CD4-positive, CD25-positive, alpha-beta regulatory T cell (primary cell): ENCODE measurements around the gene SPNS3. TPM values are rescaled to one million over a fixed set of nuclear protein-coding genes. Genes with fewer than 3 reads are reported as not detected.

Experiments
- ATAC-seq, 2 donors: fragments of 150-1000 bp; cut with Tn5 transposase; one replicate each; pipeline ENCODE4 v1.10.0; 2021; ENCODE audit warnings: low read depth in 2 of 2, moderate number of reproducible peaks in 2 of 2, moderate library complexity in 1 of 2
- DNase-seq, 3 donors: peaks; one replicate each; pipeline versions ENCODE4 v3.0.0 to v3.0.0-alpha.2; 2012 to 2022; ENCODE audit warnings: mixed read lengths in 1 of 3
- H3K27ac ChIP-seq: one replicate; pipeline ENCODE4 v1.7.0; 2013; ENCODE audit warnings: mild to moderate bottlenecking, low read length; ENCODE audit not compliant: insufficient read depth, poor library complexity, severe bottlenecking
- H3K27me3 ChIP-seq: one replicate; pipeline ENCODE4 v1.7.0; 2013; ENCODE audit warnings: low read length; ENCODE audit not compliant: control insufficient read depth, insufficient read depth
- H3K36me3 ChIP-seq: one replicate; pipeline ENCODE4 v1.7.0; 2013; ENCODE audit warnings: mild to moderate bottlenecking, low read length, moderate library complexity; ENCODE audit not compliant: control insufficient read depth, insufficient read depth
- H3K4me1 ChIP-seq: 2 replicates; pipeline ENCODE4 v1.7.0; 2013; ENCODE audit warnings: mild to moderate bottlenecking, low read length; ENCODE audit not compliant: insufficient read depth, control insufficient read depth, poor library complexity, severe bottlenecking
- H3K4me3 ChIP-seq: one replicate; pipeline ENCODE4 v1.7.0; 2013; ENCODE audit warnings: low read depth, mild to moderate bottlenecking, low read length, moderate library complexity
- H3K9me3 ChIP-seq, 2 experiments: 1 replicate in 1 of 2; 2 replicates in 1 of 2; pipeline ENCODE4 v1.7.0; 2013; ENCODE audit warnings: low read length in 2 of 2, mild to moderate bottlenecking in 1 of 2, moderate library complexity in 1 of 2; ENCODE audit not compliant: control insufficient read depth in 2 of 2
- H3K27ac Mint-ChIP-seq, 3 donors: one replicate each; pipeline ENCODE4 v1.8.0; 2020 to 2022; ENCODE audit warnings: mild to moderate bottlenecking in 3 of 3, mixed read lengths in 3 of 3, moderate library complexity in 2 of 3
- H3K27me3 Mint-ChIP-seq: one replicate; pipeline ENCODE4 v1.8.0; 2022; ENCODE audit warnings: mild to moderate bottlenecking, mixed read lengths
- H3K36me3 Mint-ChIP-seq: one replicate; pipeline ENCODE4 v1.8.0; 2020; ENCODE audit warnings: mixed read lengths
- H3K4me1 Mint-ChIP-seq, 4 donors: one replicate each; pipeline ENCODE4 v1.8.0; 2020 to 2022; ENCODE audit warnings: mixed read lengths in 4 of 4, mild to moderate bottlenecking in 1 of 4
- H3K4me3 Mint-ChIP-seq, 4 donors: one replicate each; pipeline ENCODE4 v1.8.0; 2020 to 2022; ENCODE audit warnings: mild to moderate bottlenecking in 4 of 4, mixed read lengths in 4 of 4, moderate library complexity in 3 of 4
- H3K9me3 Mint-ChIP-seq, 7 donors: one replicate each; pipeline ENCODE4 v1.8.0; 2020 to 2022; ENCODE audit warnings: mixed read lengths in 7 of 7, mild to moderate bottlenecking in 3 of 7, moderate library complexity in 2 of 7
- polyA plus RNA-seq, 4 donors: library from polyadenylated mRNA; unstranded; fragments of 300-500 nt; fragmentation: Illumina TruSeq; gene quantifications; one replicate each; pipeline ENCODE4 v1.2.3, GENCODE V29; 2021
- total RNA-seq: library from RNA; stranded (reverse); gene quantifications from one replicate; pipeline ENCODE4 v1.2.3, GENCODE V29; 2022

The SPNS3 gene
- total and polyA plus RNA-seq, 5 donors from 2014 or later = 2.5 to 8.8 (median 7.6) TPM

DNA sequence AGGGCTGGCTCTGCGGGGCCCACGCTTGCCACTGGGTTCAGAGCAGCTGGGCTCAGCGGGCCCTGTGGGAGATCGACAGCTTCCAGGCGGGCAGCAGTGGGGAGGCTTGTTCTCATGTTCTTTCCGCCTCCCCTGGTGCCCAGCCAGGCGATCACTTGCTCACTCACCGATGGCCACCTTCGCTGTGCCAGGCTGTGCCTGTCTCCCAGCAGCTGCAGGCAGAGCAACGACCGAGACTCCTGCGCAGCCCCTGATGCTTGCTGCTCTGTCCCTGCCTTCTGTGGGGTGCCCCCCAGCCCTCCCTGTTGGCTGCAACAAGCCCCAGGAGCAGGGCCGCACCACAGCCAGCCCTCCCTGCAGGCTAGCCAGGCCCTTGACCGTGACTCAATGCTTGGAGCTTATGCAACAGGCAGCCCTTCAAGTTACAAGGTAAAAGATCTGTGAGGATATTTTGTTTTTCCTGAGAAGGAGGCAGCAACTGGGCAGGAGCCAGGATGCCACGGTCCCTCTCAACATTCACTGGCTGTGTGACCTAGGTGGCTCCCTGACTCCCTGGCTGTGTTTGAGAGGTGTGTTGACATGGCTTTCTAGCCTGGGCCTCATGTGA, 55.4 kb downstream of the SPNS3 start:
- H3K4me1 Mint-ChIP-seq = peaks cover 13 to 45% (median 24%) of the 10 kb centered on the region in 4 donors
- Histone ChIP-seq H3K36me3 (no peaks in the 10 kb centered on the region), H3K9me3 (no peaks in the 10 kb centered on the region), H3K27ac (no peak overlapping the region), H3K4me3 (no peak overlapping the region), H3K27me3 (no peaks in the 10 kb centered on the region), H3K4me1 (peaks cover 19% of the 10 kb centered on the region)
- ATAC-seq = no peak
- no peak overlapping the region for H3K4me3 Mint-ChIP-seq
- H3K27ac Mint-ChIP-seq = no peak overlapping the region
- no peak for DNase-seq
- H3K9me3 Mint-ChIP-seq = peaks cover 0 to 2% (median 0%) of the 10 kb centered on the region in 7 donors
- H3K36me3 Mint-ChIP-seq = peaks cover 4% of the 10 kb centered on the region
- peaks cover 4% of the 10 kb centered on the region for H3K27me3 Mint-ChIP-seq

DNA sequence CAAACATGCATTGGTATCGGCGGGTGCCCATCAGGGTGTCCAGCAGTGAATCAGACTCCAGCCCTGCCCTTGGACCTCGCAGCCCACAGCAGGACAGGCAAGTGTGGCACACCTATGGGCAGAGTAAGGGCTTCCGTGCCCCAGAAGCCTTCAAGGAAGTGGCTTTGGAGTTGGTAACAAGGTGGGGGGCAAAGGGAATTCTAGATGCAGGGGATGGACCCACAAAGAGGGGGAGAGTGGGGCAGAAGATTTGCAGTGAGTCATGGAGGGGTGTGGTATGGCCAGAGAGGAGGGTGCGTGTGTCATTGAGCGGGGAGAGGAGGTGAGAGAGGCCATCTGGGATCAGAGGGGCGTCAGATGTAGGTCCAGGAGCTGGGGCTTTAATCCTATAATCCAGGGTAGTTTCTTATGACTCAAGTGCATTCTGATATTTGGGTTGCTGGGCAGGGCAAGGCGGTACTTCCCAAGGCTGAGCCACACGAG, 56.4 kb downstream of the SPNS3 start:
- peaks cover 12% of the 10 kb centered on the region for H3K4me1 ChIP-seq
- Mint-ChIP-seq H3K27ac (no peak overlapping the region), H3K9me3 (peaks cover 0 to 2% (median 0%) of the 10 kb centered on the region in 7 donors), H3K4me1 (peaks cover 9 to 39% (median 20%) of the 10 kb centered on the region in 4 donors), H3K36me3 (peaks cover under 1% of the 10 kb centered on the region), H3K4me3 (no peak overlapping the region), H3K27me3 (peaks cover 4% of the 10 kb centered on the region)
- H3K27ac ChIP-seq = no peak overlapping the region
- H3K4me3 ChIP-seq = no peak overlapping the region
- no peaks in the 10 kb centered on the region for H3K9me3 ChIP-seq
- no peaks in the 10 kb centered on the region for H3K36me3 ChIP-seq
- no peak for ATAC-seq
- DNase-seq = no peak
- H3K27me3 ChIP-seq = no peaks in the 10 kb centered on the region

DNA sequence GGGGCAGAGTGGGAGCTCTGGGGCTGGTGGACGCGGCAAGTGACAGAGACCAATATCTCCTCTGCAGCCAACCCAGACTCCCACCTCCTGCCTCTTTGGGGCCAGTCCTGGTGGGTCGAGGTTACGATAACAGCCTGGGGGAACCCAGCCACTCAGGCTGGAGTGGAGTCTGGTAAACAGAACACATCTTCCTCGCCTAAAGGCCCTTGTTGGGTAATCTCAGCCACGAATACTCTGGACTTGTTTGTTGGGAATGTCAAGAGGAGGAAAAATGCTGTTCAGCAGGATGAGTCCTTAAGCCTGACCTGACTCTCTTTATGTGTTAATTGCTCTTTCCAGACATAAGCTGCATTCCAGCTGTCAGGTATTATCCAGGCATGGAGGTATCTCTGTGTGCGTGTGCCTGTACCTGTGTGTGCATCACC, 56.9 kb downstream of the SPNS3 start:
- no peak for ATAC-seq

DNA sequence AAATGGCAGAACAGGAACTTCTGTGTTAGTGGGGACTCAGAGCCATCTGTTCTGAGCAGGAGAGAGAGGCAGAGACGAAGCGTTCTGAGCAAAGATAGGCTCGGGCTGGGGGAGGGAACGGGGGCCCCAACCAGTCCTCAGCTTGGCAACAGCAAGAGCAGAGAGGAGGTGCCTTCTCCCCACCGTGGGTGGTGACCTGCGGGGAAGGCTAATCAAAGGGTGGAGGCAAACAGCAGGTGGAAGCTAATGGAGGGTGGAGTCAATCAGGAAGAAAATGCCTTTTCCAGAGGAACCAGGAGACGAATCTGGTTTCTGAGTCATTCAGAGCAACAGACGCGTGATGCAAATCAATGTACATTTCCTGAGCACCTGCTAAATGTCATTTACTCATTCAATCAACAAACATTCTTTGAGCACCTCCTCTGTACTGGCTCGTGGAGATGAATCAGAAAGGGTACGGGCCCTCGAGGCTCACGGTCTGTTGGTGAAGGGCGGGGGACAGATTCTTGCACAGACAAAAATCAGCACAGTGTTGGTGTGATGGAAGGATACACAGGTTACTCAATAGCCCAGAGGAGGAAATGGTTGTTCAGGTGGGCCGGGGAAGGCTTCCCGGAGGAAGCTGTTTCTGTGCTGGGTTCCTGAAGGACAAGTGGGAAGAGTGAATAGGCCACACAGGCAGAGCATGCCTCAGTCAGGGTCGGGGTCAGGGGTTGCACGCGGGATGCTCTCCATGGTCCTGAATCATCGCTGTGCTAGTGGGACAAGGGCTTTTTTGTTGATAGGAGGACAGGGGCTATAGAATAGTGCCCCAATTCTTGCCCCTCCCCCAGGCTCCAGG, 59.2 kb downstream of the SPNS3 start:
- ATAC-seq (no peak), DNase-seq (peak in 2 of 3 donors; percentile 24 to 32)
- H3K4me3 Mint-ChIP-seq = peak overlapping the region in 2 of 4 donors; percentile 21 to 81
- H3K36me3 Mint-ChIP-seq = no peaks in the 10 kb centered on the region
- peaks cover 7% of the 10 kb centered on the region for H3K27me3 Mint-ChIP-seq
- Histone ChIP-seq H3K36me3 (no peaks in the 10 kb centered on the region), H3K27me3 (no peaks in the 10 kb centered on the region), H3K9me3 (no peaks in the 10 kb centered on the region), H3K4me3 (no peak overlapping the region), H3K27ac (no peak overlapping the region), H3K4me1 (no peaks in the 10 kb centered on the region)
- peak overlapping the region in 1 of 3 donors; percentile 82 for H3K27ac Mint-ChIP-seq
- H3K9me3 Mint-ChIP-seq = no peaks in the 10 kb centered on the region
- H3K4me1 Mint-ChIP-seq = peaks cover 3 to 18% (median 7%) of the 10 kb centered on the region in 4 donors

More for the DNA sequence above, 56.9 kb downstream of the SPNS3 start:
- no peak overlapping the region for H3K4me3 Mint-ChIP-seq
- Histone ChIP-seq H3K27me3 (no peaks in the 10 kb centered on the region), H3K36me3 (no peaks in the 10 kb centered on the region), H3K27ac (no peak overlapping the region), H3K4me3 (no peak overlapping the region), H3K9me3 (no peaks in the 10 kb centered on the region), H3K4me1 (peaks cover 7% of the 10 kb centered on the region)
- H3K36me3 Mint-ChIP-seq = no peaks in the 10 kb centered on the region
- H3K4me1 Mint-ChIP-seq = peaks cover 8 to 34% (median 18%) of the 10 kb centered on the region in 4 donors
- H3K9me3 Mint-ChIP-seq = peaks cover 0 to 2% (median 0%) of the 10 kb centered on the region in 7 donors
- peaks cover 4% of the 10 kb centered on the region for H3K27me3 Mint-ChIP-seq
- H3K27ac Mint-ChIP-seq = peak overlapping the region in 1 of 3 donors; percentile 36
- no peak for DNase-seq

DNA sequence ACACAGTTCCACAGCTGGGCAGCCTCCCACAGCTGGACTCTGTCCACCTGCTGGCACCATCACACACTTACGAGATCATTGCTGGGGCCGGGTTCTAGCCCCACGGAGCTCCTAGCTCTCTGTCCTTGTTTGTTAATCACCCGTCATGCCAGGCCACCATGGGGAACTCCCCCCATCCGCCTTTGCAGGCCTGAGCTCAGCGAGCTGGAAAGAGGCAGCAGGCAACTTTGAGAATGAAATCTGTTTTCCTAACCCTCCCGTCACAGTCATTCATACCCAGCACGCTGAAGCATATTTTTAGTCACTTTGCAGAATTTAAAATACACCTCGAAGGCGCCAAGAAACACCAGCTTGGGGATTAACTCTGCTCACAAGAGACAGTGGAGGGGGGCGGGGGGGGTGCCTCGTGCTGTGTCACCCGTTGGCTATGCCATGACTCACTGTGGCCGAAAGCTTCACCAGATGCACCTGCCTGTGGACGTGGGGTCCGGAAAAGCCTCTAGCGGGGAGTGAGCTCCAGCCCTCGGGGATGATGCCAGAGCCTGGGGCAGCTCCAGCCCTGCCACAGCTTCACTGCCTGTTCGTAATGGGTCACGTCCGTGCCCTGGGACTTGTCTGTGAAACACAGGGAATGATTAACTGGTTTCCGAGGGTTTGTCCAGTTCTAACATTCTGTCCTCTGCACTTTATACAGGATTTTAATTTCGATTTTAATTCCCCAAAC, 63.5 kb downstream of the SPNS3 start:
- Mint-ChIP-seq H3K9me3 (no peaks in the 10 kb centered on the region), H3K4me3 (peak overlapping the region; percentile 33 to 84 (median 64))
- H3K27me3 ChIP-seq = peaks cover 10% of the 10 kb centered on the region

DNA sequence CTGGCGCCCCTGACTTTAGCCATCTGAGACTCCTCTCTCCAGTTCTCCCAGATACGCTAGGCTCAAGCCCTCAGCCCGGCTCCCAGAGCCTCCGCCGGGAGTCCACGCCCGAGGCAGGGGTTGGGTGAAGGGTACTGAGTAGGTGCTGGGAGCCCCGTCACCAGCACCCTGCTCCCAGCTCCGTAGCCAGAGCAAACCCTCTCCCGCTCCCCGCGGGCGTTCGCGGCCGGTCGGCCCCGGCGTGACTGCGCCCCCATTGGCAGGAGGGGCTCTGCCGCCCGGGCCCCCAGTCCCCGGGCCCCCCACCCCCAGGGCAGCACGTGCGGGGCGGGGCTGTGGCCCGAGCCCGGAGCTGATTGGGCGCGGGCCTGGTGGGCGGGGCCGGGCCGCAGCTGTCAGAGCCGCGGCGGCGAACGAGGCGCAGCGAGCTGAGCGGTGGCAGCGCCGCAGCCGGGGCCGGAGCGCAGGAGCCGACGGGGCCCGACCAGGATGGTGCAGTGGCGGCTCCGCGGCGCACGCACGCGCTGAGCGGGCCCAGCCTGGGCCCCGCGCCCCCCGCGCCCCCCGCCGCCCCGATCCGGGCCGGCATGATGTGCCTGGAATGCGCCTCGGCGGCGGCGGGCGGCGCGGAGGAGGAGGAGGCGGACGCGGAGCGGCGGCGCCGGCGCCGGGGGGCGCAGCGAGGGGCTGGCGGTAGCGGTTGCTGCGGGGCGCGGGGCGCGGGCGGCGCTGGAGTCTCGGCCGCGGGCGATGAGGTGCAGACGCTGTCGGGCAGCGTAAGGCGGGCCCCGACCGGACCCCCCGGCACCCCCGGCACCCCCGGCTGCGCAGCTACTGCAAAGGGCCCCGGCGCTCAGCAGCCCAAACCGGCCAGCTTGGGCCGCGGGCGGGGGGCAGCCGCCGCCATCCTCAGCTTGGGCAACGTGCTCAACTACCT, 65.0 kb downstream of the SPNS3 start, which contains the start of gene SPNS2:
Gene SPNS2 (plus strand): TSS at position 421 of the 937 bp plus-strand sequence. CDS start 167 bp downstream, at position 588.
- peaks cover 0 to 28% (median 10%) of the 10 kb centered on the region in 4 donors for H3K4me1 Mint-ChIP-seq
- DNase-seq = peak; percentile 39 to 61 (median 51)
- no peaks in the 10 kb centered on the region for H3K36me3 Mint-ChIP-seq
- Histone ChIP-seq H3K27me3 (peaks cover 10% of the 10 kb centered on the region), H3K4me1 (peaks cover 21% of the 10 kb centered on the region), H3K36me3 (no peaks in the 10 kb centered on the region), H3K4me3 (no peak within 1 kb of the TSS), H3K27ac (no peak within 1 kb of the TSS), H3K9me3 (no peaks in the 10 kb centered on the region)
- peak within 1 kb of the TSS in 1 of 3 donors; percentile 32 for H3K27ac Mint-ChIP-seq
- H3K4me3 Mint-ChIP-seq = peak within 1 kb of the TSS; percentile 79 to 86 (median 83)
- no peaks in the 10 kb centered on the region for H3K9me3 Mint-ChIP-seq
- peak; percentile 76 to 85 for ATAC-seq
- H3K27me3 Mint-ChIP-seq = peaks cover 40% of the 10 kb centered on the region

More for the DNA sequence above, 63.5 kb downstream of the SPNS3 start:
- peak overlapping the region in 1 of 3 donors; percentile 32 for H3K27ac Mint-ChIP-seq
- Histone ChIP-seq H3K9me3 (no peaks in the 10 kb centered on the region), H3K27ac (no peak overlapping the region), H3K36me3 (no peaks in the 10 kb centered on the region), H3K4me1 (peaks cover 21% of the 10 kb centered on the region), H3K4me3 (no peak overlapping the region)
- no peak for DNase-seq
- H3K36me3 Mint-ChIP-seq = no peaks in the 10 kb centered on the region
- no peak for ATAC-seq
- peaks cover 4 to 38% (median 16%) of the 10 kb centered on the region in 4 donors for H3K4me1 Mint-ChIP-seq
- peaks cover 31% of the 10 kb centered on the region for H3K27me3 Mint-ChIP-seq
